Endothelial cell (in vitro differentiated cells): ENCODE data around the gene ALOX15B. TPM values are rescaled to one million over a fixed set of nuclear protein-coding genes. Genes with fewer than 3 reads are reported as not detected.

Experiments
- DNase-seq: peaks from one replicate; pipeline ENCODE4 v3.0.0; 2021; ENCODE audit warnings: low spot score
- H3K27ac Mint-ChIP-seq: one replicate; pipeline ENCODE4 v1.8.0; 2021; ENCODE audit warnings: mixed read lengths, inconsistent platforms; ENCODE audit not compliant: unreplicated experiment
- H3K27me3 Mint-ChIP-seq: one replicate; pipeline ENCODE4 v1.8.0; 2021; ENCODE audit warnings: mild to moderate bottlenecking, moderate library complexity, mixed read lengths, inconsistent platforms; ENCODE audit not compliant: unreplicated experiment
- H3K36me3 Mint-ChIP-seq: one replicate; pipeline ENCODE4 v1.8.0; 2021; ENCODE audit warnings: mild to moderate bottlenecking, low read depth, mixed read lengths, inconsistent platforms; ENCODE audit not compliant: unreplicated experiment
- H3K4me1 Mint-ChIP-seq: one replicate; pipeline ENCODE4 v1.8.0; 2021; ENCODE audit warnings: mild to moderate bottlenecking, mixed read lengths, inconsistent platforms; ENCODE audit not compliant: unreplicated experiment
- H3K4me3 Mint-ChIP-seq: one replicate; pipeline ENCODE4 v1.8.0; 2021; ENCODE audit warnings: mild to moderate bottlenecking, mixed read lengths, inconsistent platforms; ENCODE audit not compliant: unreplicated experiment
- H3K9me3 Mint-ChIP-seq: one replicate; pipeline ENCODE4 v1.8.0; 2021; ENCODE audit warnings: mixed read lengths, inconsistent platforms; ENCODE audit not compliant: unreplicated experiment
- total RNA-seq: library from RNA; stranded (reverse); fragmentation: NEBNext Ultra II Directional; extraction: Animal tissue kit (Norgen Biotek cat#: 25700); gene quantifications from one replicate; pipeline ENCODE4 v1.2.1, GENCODE V29; 2021; ENCODE audit not compliant: unreplicated experiment
- TF ChIP-seq, protein P1 (sequence below): fragments of 200-600 bp; sonication (generic); IDR thresholded peaks from one replicate; pipeline ENCODE4 v1.5.0; 2021; ENCODE audit warnings: antibody characterized with exemption; ENCODE audit not compliant: unreplicated experiment

ALOX15B gene
- total RNA-seq, 1 donor from 2014 or later: 0.13 TPM

DNA sequence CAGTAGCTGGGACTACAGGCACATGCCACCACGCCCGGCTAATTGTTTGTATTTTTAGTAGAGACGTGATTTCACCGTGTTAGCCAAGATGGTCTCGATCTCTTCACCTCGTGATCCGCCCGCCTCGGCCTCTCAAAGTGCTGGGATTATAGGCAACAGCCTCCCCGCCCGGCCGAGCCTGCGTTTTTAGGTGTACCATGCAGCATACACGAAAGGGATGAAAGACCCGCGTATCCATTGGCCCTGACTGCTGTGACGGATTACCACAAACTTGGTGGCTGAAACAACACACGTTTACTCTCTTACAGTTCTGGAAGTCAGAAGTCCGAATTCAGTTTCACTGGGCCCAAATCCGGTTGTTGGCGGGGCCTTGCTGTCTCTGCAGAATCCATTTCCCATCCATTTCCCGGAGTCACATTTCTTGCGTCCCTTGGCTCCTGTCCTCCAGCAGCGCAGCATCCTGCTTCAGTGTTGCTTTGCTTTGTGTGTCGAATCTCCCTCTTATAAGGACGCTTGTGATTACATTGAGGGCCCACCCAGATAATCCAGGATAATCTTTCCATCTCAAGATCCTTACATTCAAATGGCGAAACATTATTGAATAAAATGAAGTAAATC, 44.8 kb upstream of the ALOX15B start:
- Mint-ChIP-seq H3K27me3 (no peaks in the 10 kb centered on the region), H3K4me1 (no peaks in the 10 kb centered on the region), H3K4me3 (no peak overlapping the region), H3K27ac (no peak overlapping the region), H3K36me3 (no peaks in the 10 kb centered on the region), H3K9me3 (no peaks in the 10 kb centered on the region)
- no peak for DNase-seq
- TF ChIP-seq, protein P1, sequence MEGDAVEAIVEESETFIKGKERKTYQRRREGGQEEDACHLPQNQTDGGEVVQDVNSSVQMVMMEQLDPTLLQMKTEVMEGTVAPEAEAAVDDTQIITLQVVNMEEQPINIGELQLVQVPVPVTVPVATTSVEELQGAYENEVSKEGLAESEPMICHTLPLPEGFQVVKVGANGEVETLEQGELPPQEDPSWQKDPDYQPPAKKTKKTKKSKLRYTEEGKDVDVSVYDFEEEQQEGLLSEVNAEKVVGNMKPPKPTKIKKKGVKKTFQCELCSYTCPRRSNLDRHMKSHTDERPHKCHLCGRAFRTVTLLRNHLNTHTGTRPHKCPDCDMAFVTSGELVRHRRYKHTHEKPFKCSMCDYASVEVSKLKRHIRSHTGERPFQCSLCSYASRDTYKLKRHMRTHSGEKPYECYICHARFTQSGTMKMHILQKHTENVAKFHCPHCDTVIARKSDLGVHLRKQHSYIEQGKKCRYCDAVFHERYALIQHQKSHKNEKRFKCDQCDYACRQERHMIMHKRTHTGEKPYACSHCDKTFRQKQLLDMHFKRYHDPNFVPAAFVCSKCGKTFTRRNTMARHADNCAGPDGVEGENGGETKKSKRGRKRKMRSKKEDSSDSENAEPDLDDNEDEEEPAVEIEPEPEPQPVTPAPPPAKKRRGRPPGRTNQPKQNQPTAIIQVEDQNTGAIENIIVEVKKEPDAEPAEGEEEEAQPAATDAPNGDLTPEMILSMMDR: no peak

DNA sequence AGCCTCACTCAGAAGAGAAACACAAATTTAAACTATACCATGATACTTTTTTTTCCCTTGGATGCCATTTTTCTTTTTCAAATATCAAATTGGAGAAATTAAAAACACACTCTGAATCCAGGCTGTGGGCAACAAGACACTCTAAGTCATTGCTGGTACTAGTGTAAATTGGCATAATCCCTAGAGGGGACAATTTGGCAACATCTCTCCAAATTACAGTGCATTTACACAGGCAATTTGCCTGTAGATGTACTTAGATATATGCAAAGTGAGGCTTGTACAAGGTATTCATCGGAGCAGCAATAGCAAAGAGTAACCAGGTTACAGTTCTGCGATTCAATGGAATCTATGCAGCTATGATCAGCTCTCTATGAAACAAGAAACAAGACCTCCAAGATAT, 43.1 kb upstream of the ALOX15B start:
- Mint-ChIP-seq H3K27me3 (no peaks in the 10 kb centered on the region), H3K4me3 (no peak overlapping the region)

DNA sequence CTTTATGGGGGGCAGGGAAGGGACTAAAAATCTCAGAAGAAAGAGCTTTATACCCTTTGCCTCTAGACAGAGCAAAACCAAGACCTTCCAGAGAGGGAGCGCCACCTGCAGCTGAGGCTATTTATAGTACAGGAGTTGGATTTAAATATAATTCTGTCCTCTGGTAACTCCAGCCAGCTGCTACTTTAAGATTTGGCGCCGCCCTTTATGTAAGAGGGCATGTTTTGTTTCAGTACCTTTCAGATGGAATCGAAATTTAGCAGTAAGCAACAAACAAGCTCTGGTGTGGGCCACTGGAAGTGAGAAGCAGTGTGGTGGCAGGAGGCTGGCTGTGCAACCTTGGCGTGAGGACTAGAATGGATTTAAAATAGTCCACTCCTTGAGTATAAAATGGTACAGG, 41.7 kb upstream of the ALOX15B start:
- Mint-ChIP-seq H3K36me3 (no peaks in the 10 kb centered on the region), H3K9me3 (no peaks in the 10 kb centered on the region), H3K27me3 (peaks cover 3% of the 10 kb centered on the region), H3K4me3 (no peak overlapping the region), H3K27ac (no peak overlapping the region), H3K4me1 (no peaks in the 10 kb centered on the region)
- TF ChIP-seq, protein P1: no peak
- DNase-seq: peak; percentile 45

More for the DNA sequence above, 43.1 kb upstream of the ALOX15B start:
- DNase-seq: no peak
- TF ChIP-seq, protein P1: no peak
- Mint-ChIP-seq H3K9me3 (no peaks in the 10 kb centered on the region), H3K4me1 (no peaks in the 10 kb centered on the region), H3K27ac (no peak overlapping the region), H3K36me3 (no peaks in the 10 kb centered on the region)

DNA sequence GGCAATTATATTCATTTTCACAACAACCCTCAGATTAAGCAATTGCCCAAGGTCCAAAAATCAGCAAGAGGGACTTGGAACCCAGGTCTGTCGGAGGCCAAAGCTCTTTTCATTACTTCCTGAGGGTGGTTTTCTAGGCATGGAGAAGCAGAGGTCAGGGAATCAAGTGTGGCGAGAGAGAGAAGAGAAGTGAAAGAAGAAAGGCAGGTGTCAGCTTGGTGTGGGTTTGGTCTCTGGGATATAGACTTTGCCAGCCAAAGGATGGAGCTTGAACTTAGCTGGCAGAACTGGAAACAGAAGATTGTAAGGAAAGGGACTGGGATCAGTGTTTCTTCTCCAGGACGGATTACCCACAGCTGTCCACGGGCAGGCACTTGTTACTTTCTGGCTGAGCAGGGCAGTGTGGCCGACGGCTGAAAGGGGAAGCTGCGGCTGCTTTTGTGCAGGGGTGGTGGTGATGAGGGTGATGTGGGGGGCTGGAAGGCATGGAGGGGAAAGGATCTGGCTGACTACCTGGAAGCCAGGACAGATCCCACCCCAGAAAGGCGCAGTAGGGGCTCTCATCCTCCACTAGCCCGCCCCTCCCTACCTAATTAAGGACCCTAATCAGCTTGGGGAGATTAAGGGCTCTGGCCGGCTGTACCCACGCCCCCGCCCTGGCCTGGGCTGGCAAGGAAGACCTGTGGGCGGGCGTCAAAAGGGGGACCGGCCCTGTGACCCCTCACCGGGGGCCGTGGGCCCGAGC, 36.7 kb upstream of the ALOX15B start, which contains the start of gene GUCY2D:
TSS of gene GUCY2D (plus strand) at position 640 of the 745 bp plus-strand sequence. CDS start 433 bp downstream, outside the sequence.
- TF ChIP-seq, protein P1: no peak
- H3K27ac Mint-ChIP-seq: peak within 1 kb of the TSS; percentile 0
- no peaks in the 10 kb centered on the region for H3K9me3 Mint-ChIP-seq
- DNase-seq: no peak
- peaks cover 10% of the 10 kb centered on the region for H3K27me3 Mint-ChIP-seq
- H3K4me1 Mint-ChIP-seq: no peaks in the 10 kb centered on the region
- H3K36me3 Mint-ChIP-seq: peaks cover 5% of the 10 kb centered on the region
- H3K4me3 Mint-ChIP-seq: peak within 1 kb of the TSS; percentile 4
